GM23248 (cell line): ENCODE measurements around the gene AIP.

ENCODE experiments used
- EZH2 ChIP-seq: fragments of 200-600 bp; sonication (generic); IDR thresholded peaks from 2 replicates; pipeline ENCODE4 v1.6.1; 2018; ENCODE audit warnings: antibody characterized with exemption, mild to moderate bottlenecking; ENCODE audit not compliant: insufficient read depth, poor library complexity, severe bottlenecking
- EZH2phosphoT487 ChIP-seq: fragments of 200-600 bp; sonication (generic); IDR thresholded peaks from 2 replicates; pipeline ENCODE4 v1.6.1; 2018; ENCODE audit warnings: antibody characterized with exemption, moderate library complexity, mild to moderate bottlenecking, low read depth; ENCODE audit not compliant: insufficient read depth

DNA sequence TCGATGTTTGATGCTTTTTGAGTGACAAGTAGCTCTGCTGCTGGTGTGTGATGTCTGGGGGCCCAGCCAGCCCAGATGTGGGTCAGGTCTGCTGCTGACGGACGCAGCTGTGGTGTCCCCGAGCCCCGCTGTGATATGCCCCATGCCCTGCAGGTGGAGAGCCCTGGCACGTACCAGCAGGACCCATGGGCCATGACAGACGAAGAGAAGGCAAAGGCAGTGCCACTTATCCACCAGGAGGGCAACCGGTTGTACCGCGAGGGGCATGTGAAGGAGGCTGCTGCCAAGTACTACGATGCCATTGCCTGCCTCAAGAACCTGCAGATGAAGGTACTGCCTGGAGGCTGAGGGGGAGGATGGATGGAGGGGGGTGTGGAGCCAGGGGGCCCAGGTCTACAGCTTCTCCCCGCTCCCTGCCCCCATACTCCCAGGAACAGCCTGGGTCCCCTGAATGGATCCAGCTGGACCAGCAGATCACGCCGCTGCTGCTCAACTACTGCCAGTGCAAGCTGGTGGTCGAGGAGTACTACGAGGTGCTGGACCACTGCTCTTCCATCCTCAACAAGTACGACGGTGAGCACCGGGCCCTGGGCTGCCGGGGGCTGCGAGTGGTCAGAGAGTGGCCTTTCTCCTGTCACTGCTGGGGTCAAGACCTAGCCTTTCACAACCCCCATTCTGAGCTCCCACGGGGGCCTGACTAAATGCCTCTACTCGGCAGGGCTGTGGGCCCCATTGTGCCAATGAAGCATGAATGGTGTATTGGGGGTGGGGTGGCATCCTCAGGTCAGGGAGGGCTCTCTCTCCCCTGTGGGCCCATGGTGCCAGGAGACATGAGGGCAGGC lies 7.3 kb downstream of the AIP start:
- no peak for TF ChIP-seq EZH2
- no peak for TF ChIP-seq EZH2phosphoT487
